BLaER1 treated with 17β-estradiol and CSF1 and Interleukin-3, amounts not matched to agents 10 nM and 100 nM (cell line): Measurements from ENCODE around the gene NDUFA11.
"Not testable (repeated sequence)": the region's sequence is repeated elsewhere in the genome, so short reads cannot be mapped to it uniquely, and the experiment has no call there.

ENCODE experiments used
- H3K27ac ChIP-seq, 11 experiments: shearing (Covaris generic); formaldehyde crosslinking; 2 replicates each; pipeline ENCODE4 v1.8.1; 2022
- H3K27me3 ChIP-seq, 11 experiments: shearing (Covaris generic); formaldehyde crosslinking; 2 replicates each; pipeline ENCODE4 v1.8.1; 2022
- H3K36me3 ChIP-seq, 11 experiments: shearing (Covaris generic); formaldehyde crosslinking; 2 replicates each; pipeline ENCODE4 v1.8.1; 2022
- H3K4me1 ChIP-seq, 10 experiments: shearing (Covaris generic); formaldehyde crosslinking; 2 replicates each; pipeline ENCODE4 v1.8.1; 2022
- H3K4me2 ChIP-seq, 11 experiments: shearing (Covaris generic); formaldehyde crosslinking; 2 replicates each; pipeline ENCODE4 v1.8.1; 2022
- H3K4me3 ChIP-seq, 10 experiments: shearing (Covaris generic); formaldehyde crosslinking; 2 replicates each; pipeline ENCODE4 v1.8.1; 2022
- H3K9ac ChIP-seq, 11 experiments: shearing (Covaris generic); formaldehyde crosslinking; 2 replicates each; pipeline ENCODE4 v1.8.1; 2022
- H3K9me3 ChIP-seq, 11 experiments: shearing (Covaris generic); formaldehyde crosslinking; replicated peaks in 1 of 11; 2 replicates each; pipeline ENCODE4 v1.8.1; 2022
- H4K20me1 ChIP-seq, 11 experiments: shearing (Covaris generic); formaldehyde crosslinking; 2 replicates each; pipeline ENCODE4 v1.8.1; 2022
- Cebpa-rat ChIP-seq, 11 experiments: shearing (Covaris generic); IDR thresholded peaks; 2 replicates each; pipeline ENCODE4 v1.8.1; 2022

NDUFA11 gene

GRCh38 chr19:5891938-5892771, 11.4 kb downstream of the NDUFA11 start:
- Histone ChIP-seq H3K36me3 (peaks cover 26 to 42% (median 33%) of the 10 kb centered on the region in 11 experiments), H3K4me3 (no peak overlapping the region), H3K27ac (no peak overlapping the region), H3K9me3 (no peaks in the 10 kb centered on the region), H3K27me3 (no peaks in the 10 kb centered on the region), H3K4me1 (peaks cover 0 to 24% (median 2%) of the 10 kb centered on the region in 10 experiments; a peak in 7 of 20 replicates), H4K20me1 (peaks cover 12 to 59% (median 48%) of the 10 kb centered on the region in 11 experiments), H3K4me2 (0 out of 22 replicates have a peak overlapping the region, but pooled peaks of 1 of the 11 experiments have one; percentile 1), H3K9ac (peak overlapping the region in 2 of 11 experiments; percentile 12 to 37; a peak in 2 of 22 replicates)
- TF ChIP-seq Cebpa-rat (IDR thresholded peaks at IDR 0.05): no peak

DNA sequence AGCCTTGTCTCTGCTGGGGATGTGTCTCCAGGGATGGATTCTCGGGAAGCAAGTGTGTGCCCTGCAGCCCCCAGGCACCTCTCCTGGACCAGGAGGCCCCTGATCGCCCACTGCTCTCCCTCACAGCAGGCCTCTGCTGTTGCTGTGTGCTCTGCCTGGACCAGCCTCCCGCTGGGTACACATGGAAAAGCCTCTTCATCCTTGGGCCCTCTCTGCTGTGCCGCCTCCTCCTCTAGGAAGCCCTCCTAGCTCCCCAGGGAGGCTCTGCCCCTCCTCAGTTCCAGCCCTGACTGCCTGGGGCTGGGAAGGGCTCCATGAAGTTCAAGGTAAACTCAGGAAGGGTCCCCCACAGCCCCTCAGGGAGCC, 12.0 kb downstream of the NDUFA11 start:
- Histone ChIP-seq H3K4me1 (peaks cover 0 to 24% (median 2%) of the 10 kb centered on the region in 10 experiments; a peak in 7 of 20 replicates), H3K4me2 (0 out of 22 replicates have a peak overlapping the region, but pooled peaks of 2 of the 11 experiments have one; percentile 6 to 10), H4K20me1 (peaks cover 6 to 53% (median 42%) of the 10 kb centered on the region in 11 experiments; a peak in 21 of 22 replicates), H3K36me3 (peaks cover 20 to 36% (median 27%) of the 10 kb centered on the region in 11 experiments), H3K9ac (peak overlapping the region in 3 of 11 experiments; percentile 18 to 58 (median 37); a peak in 2 of 22 replicates), H3K27ac (no peak overlapping the region), H3K4me3 (no peak overlapping the region), H3K27me3 (no peaks in the 10 kb centered on the region), H3K9me3 (no peaks in the 10 kb centered on the region)
- TF ChIP-seq Cebpa-rat (IDR thresholded peaks at IDR 0.05): no peak

DNA sequence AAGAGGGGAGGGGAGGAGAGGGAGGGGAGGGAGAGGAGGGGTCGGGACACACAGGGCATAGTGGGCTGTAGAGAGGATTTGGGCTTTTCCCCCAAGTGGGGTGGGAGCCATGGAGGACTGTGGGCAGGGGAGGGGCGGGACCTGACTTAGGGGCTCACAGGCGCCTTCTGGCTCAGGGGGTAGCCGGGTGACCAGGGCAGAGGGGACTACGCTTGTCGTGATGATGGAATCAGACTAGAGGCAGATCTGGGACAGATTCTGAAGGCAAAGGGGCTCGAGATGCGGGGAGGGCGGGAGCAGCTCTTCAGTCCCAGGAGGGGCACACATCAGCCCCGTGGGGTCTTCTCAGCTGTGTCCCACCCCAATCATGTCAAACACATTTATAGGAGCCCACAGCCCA, 13.5 kb downstream of the NDUFA11 start:
- Histone ChIP-seq H3K9ac (no peak overlapping the region), H3K27ac (no peak overlapping the region), H3K27me3 (no peaks in the 10 kb centered on the region), H3K9me3 (no peaks in the 10 kb centered on the region), H4K20me1 (peaks cover 0 to 39% (median 30%) of the 10 kb centered on the region in 11 experiments; a peak in 19 of 22 replicates), H3K36me3 (peaks cover 9 to 23% (median 15%) of the 10 kb centered on the region in 11 experiments), H3K4me2 (peak overlapping the region in 3 of 11 experiments; percentile 10 to 30 (median 15); a peak in 3 of 22 replicates), H3K4me1 (peaks cover 0 to 24% (median 2%) of the 10 kb centered on the region in 10 experiments; a peak in 8 of 20 replicates), H3K4me3 (no peak overlapping the region)
- TF ChIP-seq Cebpa-rat (IDR thresholded peaks at IDR 0.05): no peak

- no peaks in the 10 kb centered on the region for H3K9me3 ChIP-seq
- no peak for TF ChIP-seq Cebpa-rat (IDR thresholded peaks at IDR 0.05)
- H3K27me3 ChIP-seq: no peaks in the 10 kb centered on the region
- no peak overlapping the region for H3K9ac ChIP-seq
- H3K4me2 ChIP-seq: no peak overlapping the region
- H3K4me3 ChIP-seq: no peak overlapping the region
- peaks cover 0 to 32% (median 24%) of the 10 kb centered on the region in 11 experiments; a peak in 18 of 22 replicates for H4K20me1 ChIP-seq
- no peak overlapping the region for H3K27ac ChIP-seq
- peaks cover 0 to 24% (median 4%) of the 10 kb centered on the region in 10 experiments; a peak in 9 of 20 replicates for H3K4me1 ChIP-seq
- H3K36me3 ChIP-seq: peaks cover 2 to 16% (median 8%) of the 10 kb centered on the region in 11 experiments; a peak in 16 of 22 replicates
These were observed 14.2 kb downstream of the NDUFA11 start for GRCh38 chr19:5889288-5889971.

DNA sequence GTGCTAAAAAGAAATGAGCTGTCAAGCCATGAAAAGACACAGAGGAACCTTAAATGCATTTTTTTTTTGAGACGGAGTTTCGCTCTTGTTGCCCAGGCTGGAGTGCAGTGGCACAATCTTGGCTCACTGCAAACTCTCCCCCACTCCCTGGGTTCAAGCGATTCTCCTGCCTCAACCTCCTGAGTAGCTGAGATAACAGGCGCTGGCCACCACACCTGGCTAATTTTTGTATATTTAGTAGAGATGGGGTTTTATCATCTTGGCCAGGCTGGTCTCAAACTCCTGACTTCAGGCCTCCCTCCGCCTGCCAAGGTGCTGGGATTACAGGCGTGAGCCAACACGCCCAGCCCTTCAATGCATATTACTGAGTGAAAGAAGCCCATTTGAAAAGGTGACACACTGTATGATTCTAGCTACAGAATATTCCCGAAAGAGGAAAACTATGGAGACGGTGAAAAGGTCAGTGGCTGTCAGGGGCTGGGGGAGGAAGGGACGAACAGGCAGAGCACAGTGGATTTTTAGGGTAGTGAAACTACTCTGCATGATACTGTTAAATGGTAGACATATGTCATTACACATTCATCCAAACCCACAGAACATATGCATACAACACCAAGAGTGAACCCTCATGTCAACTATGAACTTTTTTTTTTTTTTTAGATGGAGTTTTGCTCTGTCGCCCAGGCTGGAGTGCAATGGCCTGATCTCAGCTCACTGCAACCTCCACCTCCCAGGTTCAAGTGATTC, 19.4 kb downstream of the NDUFA11 start:
- not testable (repeated sequence) for H3K9me3 ChIP-seq, H3K27me3 ChIP-seq, H3K36me3 ChIP-seq, H4K20me1 ChIP-seq, H3K9ac ChIP-seq, H3K27ac ChIP-seq, H3K4me3 ChIP-seq
- Histone ChIP-seq H3K4me1 (peaks cover 5 to 22% (median 8%) of the 10 kb centered on the region in 10 experiments; a peak in 15 of 20 replicates), H3K4me2 (peak overlapping the region in 3 of 11 experiments; percentile 20 to 62 (median 54); a peak in 4 of 22 replicates)

GRCh38 chr19:5883157-5883873, 20.3 kb downstream of the NDUFA11 start:
- H3K9ac ChIP-seq, H3K27me3 ChIP-seq, H3K36me3 ChIP-seq, H3K4me2 ChIP-seq, H3K4me3 ChIP-seq, H3K27ac ChIP-seq, H3K9me3 ChIP-seq, H4K20me1 ChIP-seq: not testable (repeated sequence)
- peaks cover 5 to 22% (median 8%) of the 10 kb centered on the region in 10 experiments; a peak in 15 of 20 replicates for H3K4me1 ChIP-seq

- TF ChIP-seq Cebpa-rat (IDR thresholded peaks at IDR 0.05): no peak
- H3K9ac ChIP-seq: no peak overlapping the region
- no peaks in the 10 kb centered on the region for H3K36me3 ChIP-seq
- H3K4me3 ChIP-seq: no peak overlapping the region
- no peaks in the 10 kb centered on the region for H3K9me3 ChIP-seq
- H3K4me1 ChIP-seq: peaks cover 5 to 22% (median 13%) of the 10 kb centered on the region in 10 experiments; a peak in 16 of 20 replicates
- H3K27ac ChIP-seq: no peak overlapping the region
- no peak overlapping the region for H3K4me2 ChIP-seq
- H4K20me1 ChIP-seq: no peaks in the 10 kb centered on the region
- no peaks in the 10 kb centered on the region for H3K27me3 ChIP-seq
These were observed 21.1 kb downstream of the NDUFA11 start for GRCh38 chr19:5882421-5882968.
